HG03354 (cell line): ENCODE results near the gene TMEM50B.
"Not testable (repeated sequence)": the region's sequence is repeated elsewhere in the genome, so short reads cannot be mapped to it uniquely, and the experiment has no call there.

Experiments used
- ATAC-seq: cut with Tn5 transposase; IDR thresholded peaks from one replicate; pipeline ENCODE4 v1.9.1; 2021; ENCODE audit warnings: mild to moderate bottlenecking; ENCODE audit not compliant: unreplicated experiment, poor library complexity, severe bottlenecking

The TMEM50B gene

DNA sequence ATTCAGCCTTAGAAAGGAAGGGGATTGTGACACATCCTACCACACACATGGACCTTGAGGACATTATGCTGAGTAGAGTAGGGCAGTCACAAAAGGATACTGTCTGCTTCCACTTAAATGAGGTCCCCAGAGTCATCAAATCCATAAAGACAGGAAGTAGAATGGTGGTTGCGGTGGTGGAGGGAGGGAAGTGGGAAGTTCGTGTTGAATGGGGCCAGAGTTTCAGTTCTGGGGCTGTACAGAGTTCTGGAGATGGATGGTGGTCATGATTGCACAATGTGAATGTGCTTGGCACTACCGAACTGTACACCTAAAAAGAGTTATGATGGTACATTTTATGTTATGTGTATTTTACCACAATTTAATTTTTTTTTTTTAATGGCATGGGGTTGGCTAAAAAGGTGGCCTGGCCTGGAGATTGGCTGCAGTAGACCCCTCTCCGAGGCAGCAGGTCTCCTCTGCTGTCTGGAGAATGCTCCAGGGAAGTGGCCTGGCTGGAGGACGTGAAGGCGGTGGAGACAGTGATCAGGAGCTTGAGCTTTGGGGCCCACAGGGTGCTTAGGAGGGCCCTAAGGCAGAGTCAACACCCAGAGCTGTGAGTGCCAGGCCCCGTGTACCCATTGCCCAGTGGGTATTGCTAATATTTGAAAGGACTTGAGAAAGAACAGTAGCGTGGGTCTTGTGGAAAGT, 46.2 kb downstream of the TMEM50B start:
- no peak for ATAC-seq

DNA sequence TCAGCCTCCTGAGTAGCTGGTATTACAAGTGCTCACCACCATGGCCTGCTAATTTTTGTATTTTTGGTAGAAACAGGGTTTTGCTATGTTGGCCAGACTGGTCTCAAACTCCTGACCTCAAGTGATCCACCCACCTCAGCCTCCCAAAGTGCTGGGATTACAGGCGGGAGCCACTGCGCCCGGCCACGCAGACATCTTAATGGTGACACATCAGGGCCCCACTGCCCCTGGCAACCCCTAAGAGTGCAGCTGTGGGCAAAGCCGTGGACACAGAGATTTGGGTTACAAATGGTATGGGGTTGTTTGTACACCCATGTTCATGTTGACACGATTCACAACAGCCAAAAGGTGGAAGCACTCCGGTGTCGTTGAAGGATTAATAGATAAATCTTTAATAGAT, 46.8 kb downstream of the TMEM50B start:
- ATAC-seq, result no peak

DNA sequence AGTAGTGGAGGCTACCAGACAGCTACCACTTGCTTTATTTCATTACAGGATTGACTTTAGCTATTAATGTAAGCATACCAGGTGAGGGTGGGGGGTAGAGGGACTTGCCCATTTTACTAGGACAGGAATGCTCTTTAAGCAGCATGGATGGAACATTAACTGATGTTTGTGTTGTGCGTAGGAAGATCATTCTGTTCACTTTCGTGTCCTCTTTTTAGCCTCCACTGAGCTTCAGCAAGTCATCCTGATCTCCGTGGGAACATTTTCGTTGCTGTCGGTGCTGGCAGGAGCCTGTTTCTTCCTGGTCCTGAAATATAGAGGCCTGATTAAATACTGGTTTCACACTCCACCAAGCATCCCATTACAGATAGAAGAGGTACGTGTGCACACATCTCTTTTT, 47.3 kb downstream of the TMEM50B start:
- ATAC-seq, result no peak

DNA sequence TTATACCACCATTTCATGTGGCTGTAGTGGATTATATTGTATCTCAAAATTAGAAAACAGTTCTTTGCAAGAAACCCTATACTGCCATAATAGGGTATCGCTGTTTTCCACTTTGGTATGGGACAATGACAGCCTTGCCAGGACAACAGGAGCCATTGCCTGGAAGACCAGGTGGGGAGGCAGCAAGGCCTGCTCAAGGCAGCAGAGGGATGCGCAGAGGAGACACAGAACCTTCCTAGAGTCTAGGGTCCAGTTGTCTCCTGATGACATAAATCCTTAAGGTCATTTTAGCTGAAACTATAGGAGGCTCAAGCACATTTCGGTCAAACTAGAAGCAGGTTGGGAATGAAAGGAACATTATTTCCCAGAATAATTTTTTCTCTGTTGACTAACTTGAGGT, 48.9 kb downstream of the TMEM50B start:
- ATAC-seq, result no peak

DNA sequence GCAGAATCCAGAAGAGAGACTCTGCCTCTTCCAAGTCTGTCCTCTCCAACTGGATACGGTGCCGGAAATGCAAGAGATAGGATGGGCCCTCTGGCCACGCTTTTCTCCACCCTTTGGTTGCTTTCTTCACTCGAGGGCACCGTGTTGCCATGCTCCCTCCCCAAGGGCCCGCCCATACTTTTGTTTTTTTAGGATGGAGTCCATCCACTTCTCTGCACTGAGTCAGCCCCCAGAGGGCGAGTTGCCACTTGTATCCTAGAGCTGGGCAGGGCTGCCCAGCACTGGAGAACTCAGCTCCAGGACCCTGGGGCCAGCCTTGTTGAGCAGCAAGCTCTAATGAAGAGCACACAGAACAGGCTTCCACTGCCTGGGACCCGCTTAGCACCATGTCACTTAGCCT, 51.1 kb downstream of the TMEM50B start:
- no peak for ATAC-seq

DNA sequence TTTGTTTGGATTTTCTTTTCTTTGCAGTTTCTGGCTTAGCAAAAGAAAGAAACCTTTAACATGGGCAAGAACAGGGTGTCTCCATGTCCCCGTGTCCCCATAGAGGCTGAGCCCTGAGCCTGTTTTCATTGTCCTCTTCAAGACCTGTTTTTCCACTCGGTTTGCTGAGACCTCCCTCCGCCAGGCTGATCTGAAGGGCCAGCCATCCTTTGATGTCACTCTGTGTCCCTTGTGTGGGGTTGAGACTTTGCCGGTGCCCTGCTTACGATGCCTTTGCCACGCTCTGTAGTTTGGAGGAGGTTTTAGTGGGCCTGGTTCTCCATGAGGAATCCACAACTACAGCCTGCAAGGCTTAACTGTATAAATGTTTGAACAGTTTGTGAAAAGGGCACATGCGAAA, 52.7 kb downstream of the TMEM50B start:
- ATAC-seq, result no peak

DNA sequence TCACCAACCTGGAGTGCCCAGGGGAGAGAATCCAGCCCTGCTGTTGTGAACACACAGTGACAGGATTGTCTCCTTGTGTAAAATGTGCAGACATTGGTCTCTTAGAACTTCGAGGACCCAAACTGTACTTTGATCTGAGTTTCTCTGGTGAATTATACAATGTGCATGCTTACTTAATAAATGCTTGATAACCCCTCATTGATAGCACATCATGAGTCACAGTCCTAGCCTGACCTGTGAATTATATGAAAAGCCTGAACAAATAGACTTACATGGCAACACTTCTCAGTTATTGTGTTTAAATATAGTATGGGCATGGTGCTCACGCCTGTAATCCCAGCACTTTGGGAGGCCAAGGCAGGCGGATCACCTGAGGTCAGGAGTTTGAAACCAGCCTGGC, 53.9 kb downstream of the TMEM50B start:
- no peak for ATAC-seq

DNA sequence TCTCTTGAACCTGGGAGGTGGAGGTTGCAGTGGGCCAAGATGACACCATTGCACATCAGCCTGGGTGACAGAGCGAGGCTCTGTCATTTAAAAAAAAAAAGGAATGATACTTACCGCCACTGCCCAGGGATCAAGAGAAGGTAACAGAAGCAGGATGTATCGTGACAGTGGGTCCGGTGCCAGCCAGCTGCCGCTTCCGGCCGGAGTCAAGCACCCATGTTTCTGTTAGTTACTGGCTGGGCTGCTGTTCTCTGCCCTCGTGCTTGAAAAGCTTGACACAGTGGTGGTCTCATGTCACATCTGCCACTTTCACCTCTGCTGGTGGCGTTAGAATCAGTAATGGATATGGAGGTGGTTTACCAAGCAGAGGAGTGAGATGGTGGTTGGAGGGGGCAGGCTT, 55.6 kb downstream of the TMEM50B start:
- ATAC-seq, result no peak

DNA sequence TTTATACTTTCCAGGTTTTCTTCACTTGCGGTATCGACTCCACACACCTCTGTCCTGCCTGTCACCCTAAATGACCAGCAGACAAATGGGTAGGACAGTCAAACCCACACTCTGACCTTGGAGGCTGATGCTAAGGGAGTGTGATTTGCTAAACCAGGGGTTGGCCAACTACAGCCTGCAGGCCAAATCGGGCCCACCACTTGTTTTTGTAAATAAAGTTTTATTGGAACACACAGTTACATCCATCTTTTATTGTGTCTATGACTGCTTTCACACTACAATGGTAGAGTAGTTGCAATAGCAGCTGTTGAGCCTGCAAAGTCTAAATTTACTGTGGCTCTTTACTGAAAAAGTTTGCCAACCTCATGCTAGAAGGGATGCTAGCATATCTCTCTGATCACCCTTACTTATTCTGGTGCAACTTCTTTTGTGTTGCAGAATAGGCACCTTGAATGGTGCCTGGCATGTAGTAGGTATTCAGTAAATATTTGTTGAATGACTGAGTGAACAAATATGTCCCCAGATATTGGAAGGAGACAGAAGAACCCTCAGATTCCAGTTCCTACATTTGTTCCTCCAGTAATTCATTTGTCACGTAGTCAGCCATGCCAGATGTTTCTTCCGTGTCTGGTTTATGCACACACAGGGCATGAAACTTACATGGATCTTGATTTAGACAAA, 57.9 kb downstream of the TMEM50B start:
- ATAC-seq, result no peak

DNA sequence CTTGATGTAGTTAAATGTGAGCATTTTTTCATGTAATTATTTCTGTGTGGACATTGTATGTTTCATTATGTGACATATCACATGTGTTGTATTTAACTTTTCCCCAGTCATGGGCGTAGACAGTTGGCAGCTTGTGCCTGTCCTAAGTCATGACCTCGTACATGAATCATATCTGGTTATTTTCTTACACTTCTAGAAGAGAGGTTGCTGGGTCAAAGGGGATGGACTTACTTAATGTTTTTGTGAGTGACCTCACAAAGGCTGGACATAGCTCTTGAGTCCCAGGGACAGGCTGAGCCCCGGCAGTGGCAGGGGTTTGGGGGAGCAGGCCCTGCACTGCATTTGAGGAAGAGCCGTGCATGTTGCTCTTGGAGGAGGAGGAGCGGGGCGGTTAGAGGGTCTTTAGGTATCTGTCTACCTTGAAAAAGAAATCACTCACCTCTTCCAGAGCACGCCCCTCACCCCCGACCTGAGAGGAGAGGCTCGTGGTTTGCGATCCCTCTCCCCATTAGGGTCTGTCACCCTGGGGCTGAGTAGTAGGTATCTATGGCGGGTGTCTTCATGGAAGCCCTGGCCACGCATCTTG, 60.1 kb downstream of the TMEM50B start:
- ATAC-seq, result no peak

DNA sequence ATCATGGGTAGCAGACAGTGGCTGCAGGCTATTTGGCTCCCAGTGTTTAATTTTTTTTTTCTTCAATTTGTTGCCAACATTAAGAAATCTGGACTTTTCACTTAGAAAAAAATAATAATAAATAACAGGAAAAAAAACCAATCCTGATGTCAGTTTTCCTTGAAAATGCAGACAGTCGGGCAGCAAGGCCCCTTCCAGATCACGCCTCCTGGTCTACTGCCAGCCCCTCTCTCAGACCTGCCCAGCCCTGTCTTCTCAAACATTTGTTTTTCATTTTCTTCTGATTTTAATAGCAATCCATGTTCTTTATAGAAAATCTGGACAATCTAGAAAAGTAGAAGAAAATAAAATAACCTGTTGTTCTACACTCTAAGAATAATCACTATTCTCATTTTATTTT, 61.1 kb downstream of the TMEM50B start:
- no peak for ATAC-seq

DNA sequence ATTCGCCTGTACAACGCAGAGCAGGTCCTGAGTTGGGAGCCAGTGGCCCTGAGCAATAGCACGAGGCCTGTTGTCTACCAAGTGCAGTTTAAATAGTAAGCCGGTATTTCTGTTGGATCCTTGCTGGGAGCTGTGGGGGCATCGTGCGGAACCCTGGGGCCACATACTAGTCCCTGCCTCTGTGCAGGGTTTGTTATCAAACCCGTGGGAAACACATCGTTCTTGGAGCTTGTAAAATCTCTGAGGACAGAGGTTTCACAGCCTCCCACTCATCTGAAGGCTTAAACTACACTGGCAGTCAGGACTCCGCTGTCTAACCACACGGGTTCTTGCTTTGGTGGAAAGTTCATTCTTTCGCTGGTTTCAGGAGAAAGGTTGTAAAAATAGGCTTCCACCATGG, 64.8 kb downstream of the TMEM50B start:
- ATAC-seq, result no peak

DNA sequence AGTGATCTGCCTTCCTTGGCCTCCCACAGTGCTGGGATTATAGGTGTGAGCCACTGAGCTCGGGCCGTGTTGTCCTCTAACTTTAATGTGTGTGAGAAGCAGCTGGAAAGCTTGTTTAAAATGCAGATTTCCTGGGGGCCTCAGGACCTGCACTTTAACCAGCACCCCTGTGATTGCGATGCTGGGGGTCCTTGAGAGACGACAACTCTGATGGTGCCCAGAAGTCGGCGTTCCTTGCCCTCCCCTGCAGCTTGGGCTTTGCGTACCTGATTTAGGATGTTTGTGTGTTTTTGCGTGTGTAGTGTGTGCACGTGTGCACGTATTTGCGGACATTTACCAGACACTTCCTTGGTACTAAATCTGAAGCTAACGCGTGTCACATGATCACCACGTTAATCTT, 65.7 kb downstream of the TMEM50B start:
- ATAC-seq, result no peak

DNA sequence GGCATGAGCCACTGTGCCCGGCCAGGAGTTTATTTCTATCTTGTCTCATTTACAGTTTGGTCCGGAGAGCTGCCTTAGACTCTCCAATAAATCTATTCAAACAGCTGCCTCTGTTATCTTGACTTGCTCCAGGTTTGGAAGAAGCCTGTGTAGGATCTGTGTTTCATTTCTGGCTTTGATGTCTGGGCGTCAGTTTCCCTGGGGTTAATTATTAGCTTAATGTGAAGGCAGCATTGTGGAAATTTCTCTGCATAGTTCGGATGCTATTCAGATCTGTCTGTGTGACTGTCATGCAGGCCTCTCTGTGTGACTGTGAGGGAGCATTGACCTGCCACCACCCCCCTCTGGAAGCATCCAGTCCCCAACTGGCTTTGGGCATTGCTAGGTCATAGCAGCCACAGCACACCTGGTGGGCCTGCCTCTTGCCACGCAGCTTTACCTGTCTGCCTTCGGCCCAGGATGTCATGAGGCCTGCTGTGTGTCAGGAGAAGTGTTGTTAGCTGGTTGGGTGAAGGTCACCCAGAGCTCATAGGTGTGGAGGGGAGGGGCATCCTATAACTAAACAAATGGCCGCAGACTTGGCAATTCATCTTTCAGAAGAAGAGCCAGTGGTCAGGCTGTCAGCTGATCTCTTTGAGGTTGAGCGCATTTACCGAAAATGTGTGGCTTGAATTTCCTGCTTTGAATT, 66.8 kb downstream of the TMEM50B start:
- no peak for ATAC-seq

DNA sequence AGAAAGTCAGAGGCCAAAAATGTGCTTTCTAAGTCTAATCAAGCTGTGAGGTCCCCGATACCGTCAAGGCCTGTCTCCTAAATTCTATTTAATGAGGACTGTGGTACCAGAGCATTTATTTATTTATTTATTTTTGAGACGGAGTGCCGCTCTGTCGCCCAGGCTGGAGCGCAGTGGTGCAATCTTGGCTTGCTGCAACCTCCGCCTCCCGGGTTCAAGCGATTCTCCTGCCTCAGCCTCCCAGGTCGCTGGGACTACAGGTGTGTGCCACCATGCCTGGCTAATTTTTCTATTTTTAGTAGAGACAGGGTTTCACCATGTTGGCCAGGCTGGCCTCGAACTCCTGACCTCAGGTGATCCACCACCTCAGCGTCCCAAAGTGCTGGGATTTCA, 67.3 kb downstream of the TMEM50B start:
- ATAC-seq, result not testable (repeated sequence)

DNA sequence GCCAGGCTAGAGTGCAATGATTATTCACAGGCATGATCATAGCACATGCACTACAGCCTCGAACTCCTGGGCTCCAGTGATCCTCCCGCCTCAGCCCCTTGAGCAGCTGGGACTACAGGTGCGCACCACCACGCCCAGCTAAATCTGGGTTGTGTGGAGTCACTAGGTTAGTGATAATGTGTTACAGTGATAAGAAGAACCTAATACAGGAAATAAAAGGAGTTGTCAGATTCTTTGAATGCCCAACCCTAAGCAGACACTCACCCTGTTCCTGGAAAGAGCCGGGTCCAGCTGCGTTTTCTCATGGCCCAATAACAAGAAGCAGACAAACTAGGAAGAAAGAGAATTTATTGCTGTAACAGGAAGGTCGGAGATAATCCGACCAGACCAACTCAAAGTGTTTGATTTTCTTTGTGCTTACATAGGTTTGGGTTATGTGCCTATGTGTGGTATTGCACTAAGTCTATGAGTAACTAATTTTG, 67.8 kb downstream of the TMEM50B start:
- no peak for ATAC-seq

DNA sequence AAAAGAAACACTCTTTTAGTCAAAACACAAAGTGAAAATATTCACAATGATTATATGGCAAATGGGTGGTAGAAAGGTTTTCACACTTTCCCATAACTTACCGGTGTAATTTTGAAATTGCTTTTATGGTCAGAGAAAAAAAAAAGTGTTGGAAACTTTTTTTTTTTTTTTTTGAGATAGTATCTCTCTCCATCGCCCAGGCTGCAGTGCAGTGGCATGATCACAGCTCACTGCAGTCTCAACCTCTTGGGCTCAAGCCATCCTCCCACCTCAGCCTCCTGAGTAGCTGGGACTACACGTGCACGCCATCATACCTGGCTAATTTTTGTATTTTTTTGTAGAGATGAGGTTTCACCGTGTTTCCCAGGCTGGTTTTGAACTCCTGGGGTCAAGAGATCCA, 73.3 kb downstream of the TMEM50B start:
- no peak for ATAC-seq

DNA sequence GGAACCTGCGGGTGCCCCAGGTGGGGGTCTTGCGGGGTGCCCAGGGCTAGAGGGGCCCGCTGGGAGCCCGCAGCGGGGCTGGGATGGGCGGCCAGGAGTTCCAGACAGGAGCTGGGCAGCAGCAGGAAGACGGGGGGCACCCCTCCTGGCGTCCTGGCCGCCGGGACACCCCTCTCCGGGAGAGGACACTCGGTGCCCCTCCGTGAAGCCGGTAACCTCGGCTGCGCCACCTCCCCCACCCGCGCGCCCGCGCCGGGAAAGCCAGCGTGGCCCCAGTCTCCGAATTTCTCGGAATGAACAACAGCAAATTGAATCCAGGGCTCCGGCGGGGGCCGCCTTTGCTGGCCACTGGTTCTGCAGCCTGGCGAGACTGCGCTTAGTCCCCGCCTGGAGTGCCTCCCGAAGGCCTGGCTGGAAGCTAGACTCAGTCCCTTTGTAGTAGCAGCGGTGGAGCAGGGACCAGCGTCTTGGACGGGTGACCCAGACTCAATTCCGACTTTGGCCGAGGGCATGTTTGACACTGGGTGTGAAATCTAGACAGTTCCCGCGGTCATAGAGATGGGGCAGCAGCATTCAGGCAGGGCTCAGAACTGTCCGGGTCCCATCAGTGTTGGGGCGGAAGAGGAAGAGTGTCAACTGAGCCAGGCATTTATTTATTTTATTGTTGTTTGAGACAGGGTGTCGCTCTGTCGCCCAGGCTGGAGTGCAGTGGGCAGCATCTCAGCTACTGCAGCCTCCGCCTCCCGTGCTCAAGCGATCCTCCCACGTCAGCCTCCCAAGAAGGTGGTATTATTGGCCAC, 75.8 kb downstream of the TMEM50B start:
- ATAC-seq, result peak; percentile 48

DNA sequence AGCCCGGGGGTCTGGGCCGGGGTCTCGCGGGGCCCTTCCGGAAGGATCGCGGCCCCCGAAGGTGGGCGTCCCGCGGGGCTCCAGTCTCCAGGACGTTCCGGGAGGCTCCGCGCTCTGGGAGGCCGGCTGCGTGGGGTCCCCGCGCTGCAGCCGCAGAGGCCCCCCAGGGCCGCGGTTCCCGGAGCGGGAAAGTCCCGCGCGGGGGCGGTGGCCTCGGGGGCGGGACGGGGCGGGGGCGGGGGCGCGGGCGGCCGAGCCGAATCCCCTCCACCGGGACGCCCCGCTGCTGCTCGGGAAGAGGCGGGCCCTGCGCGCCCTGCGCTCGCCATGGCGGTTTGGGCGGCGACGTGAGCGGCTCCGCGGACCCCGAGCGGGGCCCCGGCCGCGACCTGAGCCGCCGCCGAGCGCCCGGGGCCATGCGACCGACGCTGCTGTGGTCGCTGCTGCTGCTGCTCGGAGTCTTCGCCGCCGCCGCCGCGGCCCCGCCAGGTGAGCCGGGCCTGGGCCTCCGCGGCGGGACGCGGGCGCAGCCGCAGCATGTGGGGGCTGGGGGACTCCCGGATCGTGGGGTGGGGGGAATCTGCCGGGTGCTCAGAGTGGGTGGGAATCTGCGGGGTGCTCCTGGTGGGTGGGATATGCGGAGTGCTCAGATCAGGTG, 76.5 kb downstream of the TMEM50B start, which contains the start of gene IFNGR2:
Gene IFNGR2 (plus strand): TSS at position 286 of the 658 bp plus-strand sequence. CDS start 131 bp downstream, at position 417.
- ATAC-seq, result peak; percentile 42
